Measurements from ENCODE around the gene ST3GAL2. TPM values are rescaled to one million over a fixed set of nuclear protein-coding genes. Genes with fewer than 3 reads are reported as not detected.
"Not testable (repeated sequence)": the region's sequence is repeated elsewhere in the genome, so short reads cannot be mapped to it uniquely, and the experiment has no call there.

The ST3GAL2 gene
- total RNA-seq, 1 donor from 2014 or later = 14.7 TPM

GRCh38 chr16:70391881-70392481, 46.9 kb downstream of the ST3GAL2 start:
- no peak for ATAC-seq
- no peak for DNase-seq (ENCODE audit: low spot score)

GRCh38 chr16:70391446-70391845, 47.5 kb downstream of the ST3GAL2 start:
- DNase-seq (ENCODE audit: low spot score) = no peak
- no peak for ATAC-seq

- ATAC-seq (no peak), DNase-seq (ENCODE audit: low spot score) (no peak)
These were observed 48.1 kb downstream of the ST3GAL2 start for GRCh38 chr16:70390774-70391173.

GRCh38 chr16:70388006-70388680, 50.8 kb downstream of the ST3GAL2 start:
- no peak for DNase-seq (ENCODE audit: low spot score)
- ATAC-seq = no peak

- ATAC-seq; DNase-seq (ENCODE audit: low spot score): not testable (repeated sequence)
These were observed 52.5 kb downstream of the ST3GAL2 start for GRCh38 chr16:70386289-70386986.

- DNase-seq (ENCODE audit: low spot score) (no peak), ATAC-seq (no peak)
These were observed 55.4 kb downstream of the ST3GAL2 start for GRCh38 chr16:70383421-70383960.

GRCh38 chr16:70381604-70382342, 57.1 kb downstream of the ST3GAL2 start:
- no peak for ATAC-seq
- no peak for DNase-seq (ENCODE audit: low spot score)

- ATAC-seq = peak; percentile 90
These were observed 57.8 kb downstream of the ST3GAL2 start for GRCh38 chr16:70380919-70381603.

GRCh38 chr16:70380248-70380918, 58.5 kb downstream of the ST3GAL2 start:
- ATAC-seq (peak; percentile 49), DNase-seq (ENCODE audit: low spot score) (peak; percentile 54)

More at GRCh38 chr16:70380919-70381603, 57.8 kb downstream of the ST3GAL2 start:
- DNase-seq (ENCODE audit: low spot score) = peak; percentile 96

GRCh38 chr16:70378869-70379493, 59.9 kb downstream of the ST3GAL2 start:
- no peak for DNase-seq (ENCODE audit: low spot score)

GRCh38 chr16:70377782-70378181, 61.1 kb downstream of the ST3GAL2 start:
- DNase-seq (ENCODE audit: low spot score) = no peak
- no peak for ATAC-seq

More at GRCh38 chr16:70378869-70379493, 59.9 kb downstream of the ST3GAL2 start:
- no peak for ATAC-seq

- DNase-seq (ENCODE audit: low spot score) = no peak
- ATAC-seq = no peak
These were observed 63.0 kb downstream of the ST3GAL2 start for GRCh38 chr16:70375636-70376611.

GRCh38 chr16:70374213-70374612, 64.7 kb downstream of the ST3GAL2 start:
- DNase-seq (ENCODE audit: low spot score) = no peak
- ATAC-seq = no peak

- ATAC-seq (no peak), DNase-seq (ENCODE audit: low spot score) (no peak)
These were observed 65.8 kb downstream of the ST3GAL2 start for GRCh38 chr16:70372921-70373728.

- ATAC-seq (no peak), DNase-seq (ENCODE audit: low spot score) (no peak)
These were observed 68.0 kb downstream of the ST3GAL2 start for GRCh38 chr16:70370924-70371323.

- peak; percentile 85 for ATAC-seq
- DNase-seq (ENCODE audit: low spot score) = not testable (repeated sequence)
These were observed 68.8 kb downstream of the ST3GAL2 start for GRCh38 chr16:70370145-70370544.

GRCh38 chr16:70364399-70364798, 74.5 kb downstream of the ST3GAL2 start:
- ATAC-seq (no peak), DNase-seq (ENCODE audit: low spot score) (no peak)
